ENCODE measurements around the gene PSME1. TPM values are rescaled to one million over a fixed set of nuclear protein-coding genes. Genes with fewer than 3 reads are reported as not detected.

The PSME1 gene
- 1,000 to 10,000 TPM; 1,115 to 1,243 (median 1,240) TPM for polyA plus RNA-seq

GRCh38 chr14:24135834-24136683 lies at the start of gene PSME1:
Gene PSME1, plus strand, starts transcription at chr14:24136194. Its CDS starts 69 bp downstream, at chr14:24136263.
- no peaks in the 10 kb centered on the region for H3K9me3 Mint-ChIP-seq
- DNase-seq = peak; percentile 95
- peak within 1 kb of the TSS; percentile 90 to 93 (median 92) for H3K4me3 Mint-ChIP-seq
- H3K4me1 Mint-ChIP-seq = peaks cover 41 to 52% of the 10 kb centered on the region in 2 donors
- peaks cover 1 to 7% (median 2%) of the 10 kb centered on the region in 3 donors for H3K27me3 Mint-ChIP-seq (ENCODE audit: low read depth in 3 of 3)
- H3K27ac Mint-ChIP-seq = peak within 1 kb of the TSS; percentile 89 to 96 (median 94)
- peaks cover 3 to 26% (median 8%) of the 10 kb centered on the region in 3 donors for H3K36me3 Mint-ChIP-seq

- H3K27ac Mint-ChIP-seq = peak overlapping the region in 1 of 6 donors; percentile 28
- DNase-seq = no peak
- H3K9me3 Mint-ChIP-seq = no peaks in the 10 kb centered on the region
- no peak overlapping the region for H3K4me3 Mint-ChIP-seq
- peaks cover 0 to 3% of the 10 kb centered on the region in 2 donors for H3K4me1 Mint-ChIP-seq
- peaks cover 0 to 4% (median 1%) of the 10 kb centered on the region in 3 donors for H3K27me3 Mint-ChIP-seq (ENCODE audit: low read depth in 3 of 3)
- peaks cover 0 to 4% (median 0%) of the 10 kb centered on the region in 3 donors for H3K36me3 Mint-ChIP-seq
Measured at GRCh38 chr14:24087004-24087403, 49.0 kb upstream of the PSME1 start.

- H3K27ac Mint-ChIP-seq = no peak overlapping the region
- no peak for DNase-seq
- no peaks in the 10 kb centered on the region for H3K9me3 Mint-ChIP-seq
- H3K4me3 Mint-ChIP-seq = no peak overlapping the region
- H3K36me3 Mint-ChIP-seq = peaks cover 0 to 4% (median 0%) of the 10 kb centered on the region in 3 donors
- H3K27me3 Mint-ChIP-seq (ENCODE audit: low read depth in 3 of 3) = peaks cover under 1 to 4% (median 1%) of the 10 kb centered on the region in 3 donors
- H3K4me1 Mint-ChIP-seq = peaks cover 0 to 5% of the 10 kb centered on the region in 2 donors
Measured at GRCh38 chr14:24088095-24088494, 47.9 kb upstream of the PSME1 start.

- H3K4me1 Mint-ChIP-seq = peaks cover 4 to 11% of the 10 kb centered on the region in 2 donors
- H3K9me3 Mint-ChIP-seq = no peaks in the 10 kb centered on the region
- no peak overlapping the region for H3K4me3 Mint-ChIP-seq
- peaks cover 1 to 5% (median 2%) of the 10 kb centered on the region in 3 donors for H3K27me3 Mint-ChIP-seq (ENCODE audit: low read depth in 3 of 3)
- peaks cover 0 to 4% (median 0%) of the 10 kb centered on the region in 3 donors for H3K36me3 Mint-ChIP-seq
- H3K27ac Mint-ChIP-seq = no peak overlapping the region
- DNase-seq = no peak
Measured at GRCh38 chr14:24089890-24090289, 46.1 kb upstream of the PSME1 start.

GRCh38 chr14:24092110-24092504 lies 43.9 kb upstream of the PSME1 start:
- Mint-ChIP-seq H3K27me3 (ENCODE audit: low read depth in 3 of 3) (peaks cover 2 to 7% (median 3%) of the 10 kb centered on the region in 3 donors), H3K27ac (peak overlapping the region in 4 of 6 donors; percentile 2 to 86 (median 20)), H3K4me1 (peaks cover 15 to 24% of the 10 kb centered on the region in 2 donors), H3K36me3 (peaks cover 0 to 1% (median 0%) of the 10 kb centered on the region in 3 donors), H3K9me3 (no peaks in the 10 kb centered on the region), H3K4me3 (peak overlapping the region in 4 of 5 donors; percentile 33 to 98 (median 95))
- no peak for DNase-seq

GRCh38 chr14:24092505-24093206 lies 43.3 kb upstream of the PSME1 start:
- Mint-ChIP-seq H3K4me1 (peaks cover 15 to 24% of the 10 kb centered on the region in 2 donors), H3K9me3 (no peaks in the 10 kb centered on the region), H3K4me3 (peak overlapping the region; percentile 95 to 98 (median 97)), H3K27me3 (ENCODE audit: low read depth in 3 of 3) (peaks cover 2 to 7% (median 3%) of the 10 kb centered on the region in 3 donors), H3K27ac (peak overlapping the region; percentile 62 to 89 (median 87)), H3K36me3 (no peaks in the 10 kb centered on the region)
- DNase-seq = no peak

GRCh38 chr14:24093207-24093900 lies 42.6 kb upstream of the PSME1 start:
- no peak for DNase-seq
- H3K27ac Mint-ChIP-seq = peak overlapping the region; percentile 62 to 95 (median 87)
- H3K4me3 Mint-ChIP-seq = peak overlapping the region; percentile 95 to 98 (median 97)
- H3K9me3 Mint-ChIP-seq = no peaks in the 10 kb centered on the region
- H3K27me3 Mint-ChIP-seq (ENCODE audit: low read depth in 3 of 3) = peaks cover 2 to 7% (median 3%) of the 10 kb centered on the region in 3 donors
- peaks cover 15 to 24% of the 10 kb centered on the region in 2 donors for H3K4me1 Mint-ChIP-seq
- no peaks in the 10 kb centered on the region for H3K36me3 Mint-ChIP-seq

- Mint-ChIP-seq H3K36me3 (no peaks in the 10 kb centered on the region), H3K4me3 (peak within 1 kb of the TSS; percentile 95 to 98 (median 97)), H3K4me1 (peaks cover 15 to 24% of the 10 kb centered on the region in 2 donors), H3K9me3 (no peaks in the 10 kb centered on the region), H3K27me3 (ENCODE audit: low read depth in 3 of 3) (peaks cover 2 to 7% (median 3%) of the 10 kb centered on the region in 3 donors), H3K27ac (peak within 1 kb of the TSS; percentile 85 to 98 (median 94))
- peak; percentile 61 to 67 (median 67) for DNase-seq
Measured at GRCh38 chr14:24093901-24094840, 41.8 kb upstream of the PSME1 start, which contains the start of gene PCK2. Gene PCK2, plus strand, starts transcription at chr14:24094311. Its CDS starts 95 bp downstream, at chr14:24094406.

- peaks cover 1 to 7% (median 2%) of the 10 kb centered on the region in 3 donors for H3K27me3 Mint-ChIP-seq (ENCODE audit: low read depth in 3 of 3)
- DNase-seq = no peak
- H3K9me3 Mint-ChIP-seq = no peaks in the 10 kb centered on the region
- H3K27ac Mint-ChIP-seq = peak overlapping the region; percentile 85 to 98 (median 94)
- peak overlapping the region; percentile 95 to 98 (median 97) for H3K4me3 Mint-ChIP-seq
- peaks cover 0 to 6% (median 0%) of the 10 kb centered on the region in 3 donors for H3K36me3 Mint-ChIP-seq
- H3K4me1 Mint-ChIP-seq = peaks cover 15 to 24% of the 10 kb centered on the region in 2 donors
Measured at GRCh38 chr14:24094841-24095270, 41.1 kb upstream of the PSME1 start.

GRCh38 chr14:24095271-24096068 lies 40.5 kb upstream of the PSME1 start:
- H3K9me3 Mint-ChIP-seq = no peaks in the 10 kb centered on the region
- H3K4me1 Mint-ChIP-seq = peaks cover 15 to 24% of the 10 kb centered on the region in 2 donors
- peak overlapping the region; percentile 85 to 98 (median 94) for H3K27ac Mint-ChIP-seq
- H3K27me3 Mint-ChIP-seq (ENCODE audit: low read depth in 3 of 3) = peaks cover 1 to 8% (median 2%) of the 10 kb centered on the region in 3 donors
- H3K36me3 Mint-ChIP-seq = peaks cover 0 to 9% (median 4%) of the 10 kb centered on the region in 3 donors
- H3K4me3 Mint-ChIP-seq = peak overlapping the region; percentile 95 to 98 (median 97)
- peak; percentile 16 to 23 (median 16) for DNase-seq

- Mint-ChIP-seq H3K36me3 (peaks cover 0 to 15% (median 8%) of the 10 kb centered on the region in 3 donors), H3K4me3 (peak overlapping the region; percentile 30 to 63 (median 48)), H3K27ac (peak overlapping the region; percentile 17 to 70 (median 55)), H3K4me1 (peaks cover 15 to 22% of the 10 kb centered on the region in 2 donors), H3K27me3 (ENCODE audit: low read depth in 3 of 3) (peaks cover 1 to 9% (median 2%) of the 10 kb centered on the region in 3 donors), H3K9me3 (no peaks in the 10 kb centered on the region)
- DNase-seq = no peak
Measured at GRCh38 chr14:24096545-24097181, 39.3 kb upstream of the PSME1 start.
